GM18861 (cell line): ENCODE measurements around the gene SLC35F4.
"Not testable (repeated sequence)": the region's sequence is repeated elsewhere in the genome, so short reads cannot be mapped to it uniquely, and the experiment has no call there.

Source experiments
- ATAC-seq: cut with Tn5 transposase; IDR thresholded peaks from one replicate; pipeline ENCODE4 v1.9.1; 2021; ENCODE audit not compliant: unreplicated experiment

SLC35F4 gene

DNA sequence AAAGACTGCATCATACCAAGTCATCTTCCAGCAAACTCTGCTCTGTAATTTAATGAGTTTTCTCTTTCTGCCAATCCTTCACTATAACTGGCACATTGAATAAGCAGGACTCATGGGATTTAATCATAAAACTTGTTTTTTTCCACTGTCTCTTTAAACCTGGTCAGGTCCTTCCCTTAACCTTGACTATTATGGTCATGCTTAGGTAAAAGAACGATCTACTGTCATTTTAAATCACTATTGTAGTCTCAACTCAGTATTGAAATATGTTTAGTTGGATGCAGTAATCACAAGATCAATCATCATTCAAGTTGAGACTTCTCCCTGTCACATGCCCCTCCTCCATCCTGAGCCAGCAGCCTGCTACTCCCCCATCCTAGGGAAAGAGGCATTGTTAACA lies 56.1 kb downstream of the SLC35F4 start:
- no peak for ATAC-seq

DNA sequence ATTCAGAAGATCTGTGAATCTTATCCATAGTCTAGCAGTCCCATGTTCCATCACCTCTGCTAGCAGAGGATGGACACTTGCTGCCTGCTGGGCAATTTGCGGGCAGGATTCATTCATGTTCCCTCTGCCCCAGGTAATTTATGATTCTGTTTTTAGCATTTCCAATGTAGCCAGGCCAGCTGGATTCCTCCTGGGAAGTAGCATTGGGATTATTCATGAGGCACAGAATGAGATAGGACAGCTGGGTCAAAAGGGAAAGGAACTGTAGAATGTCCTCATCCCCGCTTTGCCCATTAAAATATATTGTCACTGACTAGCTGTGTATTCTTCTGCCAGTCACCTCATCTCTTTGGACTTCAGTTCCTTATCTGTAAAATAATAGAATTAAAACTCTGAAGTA lies 68.7 kb downstream of the SLC35F4 start:
- ATAC-seq = no peak

GRCh38 chr14:57796556-57796955 lies 69.3 kb downstream of the SLC35F4 start:
- ATAC-seq = no peak

DNA sequence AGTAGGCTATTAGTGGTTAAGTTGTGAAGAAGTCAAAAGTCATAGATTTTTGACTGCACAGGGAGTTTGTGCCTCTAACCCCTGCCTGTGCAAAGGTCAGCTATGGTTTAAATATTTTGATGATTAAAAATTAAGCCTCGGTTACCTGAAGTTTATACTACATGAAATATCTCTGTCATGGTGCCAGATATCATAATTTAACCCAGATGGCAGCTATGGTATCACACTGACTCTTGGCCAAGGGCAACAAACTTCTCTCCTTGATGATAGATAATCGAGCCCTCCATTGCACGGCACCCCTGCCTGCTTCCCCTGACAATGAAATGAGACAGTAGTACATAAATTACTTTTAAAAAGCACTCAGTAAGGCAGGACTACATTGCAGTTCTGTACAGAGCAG lies 80.8 kb downstream of the SLC35F4 start:
- no peak for ATAC-seq

GRCh38 chr14:57771801-57772200 lies 94.1 kb downstream of the SLC35F4 start:
- ATAC-seq = no peak

DNA sequence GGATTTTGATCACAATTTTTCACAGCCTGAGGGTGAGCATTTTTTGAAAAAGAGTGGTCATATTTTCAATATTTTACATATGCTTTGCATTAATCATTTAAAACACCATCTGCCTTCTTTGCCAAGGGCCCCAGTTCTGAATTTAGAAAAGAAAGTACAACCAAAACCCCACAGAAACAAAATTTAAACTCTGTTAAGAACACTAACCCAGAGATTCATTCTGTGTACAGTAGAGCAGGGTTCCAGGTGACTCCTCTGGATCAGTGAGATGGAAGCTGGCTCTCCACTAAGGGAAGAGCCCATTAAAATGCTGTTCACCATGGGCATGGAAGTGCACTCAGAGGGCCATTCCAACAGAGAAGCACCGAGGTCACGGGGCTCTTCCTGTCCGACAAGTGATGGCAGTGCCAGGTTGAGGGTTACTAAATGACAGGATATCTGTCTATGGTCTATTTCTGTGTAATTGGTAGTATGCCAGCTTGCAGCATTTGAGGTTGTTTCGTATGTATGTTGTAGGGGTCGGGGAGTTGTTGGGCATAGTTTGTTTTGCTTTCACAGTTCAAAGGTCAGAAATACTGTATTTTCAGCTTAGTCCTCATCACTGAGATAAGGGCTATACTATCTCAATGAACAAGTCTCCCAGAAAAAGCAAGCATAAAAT lies 95.9 kb downstream of the SLC35F4 start:
- ATAC-seq = no peak

- no peak for ATAC-seq
Measured at GRCh38 chr14:57761800-57762199, 104.1 kb downstream of the SLC35F4 start.

DNA sequence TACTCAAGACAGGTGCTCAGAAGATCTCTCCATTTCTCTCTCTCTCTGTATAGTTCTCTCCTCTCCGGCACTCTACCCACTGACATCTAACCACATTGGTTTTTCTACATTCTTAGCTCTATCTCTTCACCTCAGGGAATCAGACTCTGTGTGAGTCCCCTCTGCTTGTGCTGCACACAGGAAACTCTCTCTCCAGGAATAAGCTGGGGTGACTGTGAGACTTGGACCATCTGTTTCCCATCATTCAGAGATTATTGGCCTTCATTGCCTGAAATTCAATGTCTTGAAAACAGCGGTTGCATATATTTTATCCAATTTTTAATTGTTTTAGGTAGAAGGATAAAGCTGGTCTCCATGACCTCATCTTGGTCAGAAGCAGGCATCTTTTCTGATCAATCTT lies 105.0 kb downstream of the SLC35F4 start:
- ATAC-seq = no peak

DNA sequence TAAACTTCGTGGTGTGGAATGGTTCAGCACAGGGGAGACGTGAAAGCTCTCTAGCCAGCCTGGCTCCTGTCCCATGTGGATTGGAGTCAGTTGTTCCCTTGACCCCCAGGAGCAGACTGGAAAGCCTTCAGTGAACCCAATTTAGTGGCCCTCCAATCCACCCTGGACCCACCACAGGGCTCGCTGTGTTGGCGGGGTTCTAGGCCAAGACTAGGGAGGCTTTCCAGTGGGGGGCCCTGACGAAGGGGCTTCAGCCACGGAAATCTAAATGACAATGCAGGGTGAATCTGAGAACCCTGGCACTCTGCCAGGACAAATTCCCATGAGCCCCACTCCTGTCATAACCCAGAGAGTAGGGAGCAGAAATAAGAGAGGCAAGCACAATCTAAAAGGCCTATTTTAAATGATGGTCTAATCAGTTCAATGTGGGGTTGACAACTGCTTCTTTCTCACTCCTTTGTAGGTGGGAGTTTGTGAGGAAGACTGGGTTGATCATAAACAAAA lies 110.8 kb downstream of the SLC35F4 start:
- ATAC-seq = no peak

DNA sequence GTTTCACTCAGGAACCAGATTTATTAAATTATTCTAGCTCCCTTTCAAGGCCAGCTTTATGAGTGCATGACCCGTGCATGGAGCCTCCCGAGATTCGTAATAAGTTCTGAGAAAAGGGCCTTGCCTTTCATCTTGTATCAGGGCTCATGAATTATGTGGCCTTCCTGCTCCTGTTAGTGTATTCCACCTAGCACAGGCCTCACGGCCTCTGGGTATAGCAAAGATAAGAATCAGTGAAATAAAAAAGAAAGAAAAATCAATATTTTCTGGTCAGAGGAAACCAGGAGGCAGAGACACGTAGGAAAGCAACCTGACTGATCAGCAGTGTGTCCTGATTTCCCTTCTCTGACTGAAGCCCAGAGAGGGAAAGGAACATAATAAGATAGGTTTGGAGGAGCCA lies 111.4 kb downstream of the SLC35F4 start:
- ATAC-seq = no peak

- ATAC-seq = no peak
Measured at GRCh38 chr14:57753821-57754220, 112.1 kb downstream of the SLC35F4 start.

GRCh38 chr14:57752142-57752695 lies 113.7 kb downstream of the SLC35F4 start:
- ATAC-seq = not testable (repeated sequence)

DNA sequence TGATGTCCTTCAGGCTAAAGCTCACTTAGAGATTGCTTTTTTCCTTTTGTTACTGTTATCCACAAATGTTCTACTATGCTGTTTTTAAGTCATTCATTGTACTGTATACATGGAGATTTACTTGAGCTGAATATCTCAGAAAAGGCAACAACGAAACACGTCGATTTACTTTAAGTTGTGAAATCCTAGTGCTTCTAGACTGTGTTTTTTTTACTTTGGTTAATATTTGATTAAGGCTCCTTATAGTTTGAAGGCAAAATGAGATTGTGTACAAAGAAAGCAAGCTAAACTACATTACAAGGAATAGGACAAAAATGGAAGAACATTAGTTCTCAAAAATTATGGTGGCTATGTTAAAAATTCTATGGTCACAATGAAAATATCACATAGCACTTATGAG lies 114.5 kb downstream of the SLC35F4 start:
- no peak for ATAC-seq

DNA sequence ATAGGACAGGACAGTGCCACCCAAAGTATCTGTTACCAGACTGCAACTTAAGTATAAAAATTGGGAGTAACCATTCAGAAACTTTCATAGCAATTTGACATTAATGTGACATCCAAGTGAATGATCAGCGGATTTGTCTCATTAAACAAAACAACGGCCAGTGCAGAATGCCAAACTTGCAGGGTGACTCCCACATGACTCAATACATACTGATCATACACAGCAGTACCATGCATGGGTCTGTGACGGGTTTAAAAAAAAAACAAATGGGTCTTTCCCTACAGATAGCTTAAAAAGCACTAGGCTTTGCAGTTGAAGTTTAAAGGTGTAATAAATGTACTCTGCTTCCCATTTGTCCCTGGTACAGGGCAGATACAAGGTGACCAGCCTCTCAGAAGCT lies 116.6 kb downstream of the SLC35F4 start:
- ATAC-seq = no peak

DNA sequence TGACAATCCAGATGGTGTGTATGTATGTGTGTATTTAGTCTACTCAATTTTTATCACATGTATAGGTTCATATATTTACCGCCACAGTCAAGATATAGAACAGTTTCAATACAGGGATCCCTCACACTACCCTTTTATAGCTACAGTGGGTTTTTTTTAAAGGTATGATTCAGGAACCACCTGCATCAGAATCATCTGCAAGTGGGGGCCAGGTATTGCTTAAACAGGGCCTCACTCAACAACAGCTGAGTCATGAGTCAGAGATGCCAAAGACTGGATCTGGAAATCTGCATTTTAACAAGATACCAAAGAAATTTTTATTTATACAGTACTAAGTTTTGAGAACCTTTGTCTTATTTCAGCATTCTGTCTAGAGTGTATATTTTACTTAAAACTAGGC lies 117.6 kb downstream of the SLC35F4 start:
- ATAC-seq = no peak

- ATAC-seq = no peak
Measured at GRCh38 chr14:57747036-57747435, 118.9 kb downstream of the SLC35F4 start.

- ATAC-seq = peak; percentile 48
Measured at GRCh38 chr14:57746563-57746962, 119.3 kb downstream of the SLC35F4 start.

GRCh38 chr14:57739516-57739915 lies 126.4 kb downstream of the SLC35F4 start:
- ATAC-seq = no peak

DNA sequence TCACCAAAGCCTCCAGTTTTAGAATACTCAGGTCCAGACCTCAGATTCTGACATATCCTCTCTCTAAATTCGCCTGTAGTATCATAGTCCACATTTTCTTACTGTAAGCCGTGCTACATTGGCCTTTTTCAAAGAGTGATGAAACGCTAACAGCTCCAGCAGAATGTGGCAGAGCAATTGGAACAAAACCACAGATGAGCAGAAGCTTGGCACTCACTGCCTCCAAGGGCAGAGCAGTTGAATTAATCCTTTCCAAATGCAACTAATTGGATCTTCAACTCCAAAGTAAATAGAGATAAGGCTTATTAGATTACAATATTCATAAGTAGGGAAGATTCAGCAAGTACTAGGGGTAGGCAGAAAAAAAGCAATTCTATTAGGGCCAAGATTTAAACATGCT lies 128.3 kb downstream of the SLC35F4 start:
- no peak for ATAC-seq

- ATAC-seq = no peak
Measured at GRCh38 chr14:57736391-57736790, 129.5 kb downstream of the SLC35F4 start.

DNA sequence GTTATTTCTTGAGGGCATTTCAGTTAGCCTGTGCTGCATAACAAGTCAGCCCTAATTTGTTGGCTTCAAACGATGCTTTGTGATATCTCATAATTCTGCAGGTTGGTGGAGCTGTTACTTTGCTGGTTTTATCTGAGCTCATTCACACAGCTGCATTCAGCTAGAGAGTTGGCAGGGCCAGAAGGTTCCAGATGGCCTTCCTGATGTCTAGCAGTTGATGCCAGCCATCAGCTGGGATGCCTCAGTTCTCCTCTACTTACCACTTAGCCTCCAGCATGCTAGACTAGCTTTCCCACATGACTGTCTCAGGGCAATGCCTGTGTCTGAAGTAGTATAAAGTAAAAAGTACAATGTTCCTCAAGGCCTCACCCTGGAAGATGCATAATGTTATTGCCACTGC lies 130.6 kb downstream of the SLC35F4 start:
- ATAC-seq = no peak

DNA sequence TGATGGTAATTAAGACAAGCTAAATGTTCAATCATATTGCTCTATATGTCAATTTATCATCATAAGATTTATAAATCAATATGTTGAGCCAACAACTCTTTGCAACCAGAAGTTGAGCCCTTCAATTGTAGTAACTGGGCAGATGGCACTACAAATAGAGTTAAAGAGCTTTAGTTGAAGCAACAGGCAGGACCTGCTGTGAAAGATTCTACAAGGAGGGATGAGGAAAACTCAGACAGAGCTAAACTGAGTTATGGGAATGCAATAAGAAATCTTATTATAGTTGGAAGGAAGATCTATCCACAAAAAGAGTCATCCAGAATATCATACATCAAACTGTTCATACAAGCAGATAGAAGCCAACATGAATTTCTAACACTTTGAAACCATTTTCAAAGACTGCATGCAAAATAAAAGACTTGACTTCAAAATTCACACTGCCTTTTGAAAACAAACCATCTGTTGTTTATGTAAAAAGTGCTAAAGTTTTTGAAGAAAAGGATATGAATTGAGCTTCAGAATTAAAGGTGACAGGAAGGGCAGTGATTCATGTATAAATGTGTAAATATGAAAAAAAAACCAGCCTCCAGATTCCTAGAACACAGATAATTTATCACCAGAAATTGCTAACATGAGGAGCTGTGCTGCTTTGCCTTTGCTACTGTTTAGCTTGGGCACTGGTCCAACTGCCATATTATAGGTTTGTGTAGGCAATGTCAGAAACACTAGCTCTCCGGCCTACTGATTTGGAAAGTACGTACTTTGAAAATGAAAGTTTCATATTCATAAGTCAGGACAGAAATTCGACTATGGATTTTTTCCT lies 133.2 kb downstream of the SLC35F4 start:
- no peak for ATAC-seq
